ENCODE results near the gene BAG2. TPM values are rescaled to one million over a fixed set of nuclear protein-coding genes. Genes with fewer than 3 reads are reported as not detected.

The BAG2 gene
- total and polyA plus RNA-seq, 8 donors = 2.0 to 48.7 (median 5.6) TPM

GRCh38 chr6:57221191-57221935, 49.2 kb downstream of the BAG2 start:
- 0 to 2% (median 0%) methylated on average over 20 to 38 of the region's 38 CpGs for WGBS, 5 donors
- no peak for TF ChIP-seq POLR2A (IDR thresholded peaks at IDR 0.05)
- peak in 5 of 7 experiments; percentile 32 to 43 (median 39) for TF ChIP-seq CTCF (IDR thresholded peaks at IDR 0.05)
- no peak for TF ChIP-seq EP300 (IDR thresholded peaks at IDR 0.05)
- TF ChIP-seq POLR2AphosphoS5 (IDR thresholded peaks at IDR 0.05) = no peak
- Histone ChIP-seq H3K36me3 (no peaks in the 10 kb centered on the region), H3K9me3 (no peaks in the 10 kb centered on the region), H3K27ac (peak overlapping the region; percentile 78 to 94 (median 89)), H3K4me3 (peak overlapping the region; percentile 88 to 100 (median 92)), H3K4me1 (peaks cover 0 to 26% (median 14%) of the 10 kb centered on the region in 4 donors), H3K27me3 (no peaks in the 10 kb centered on the region)
- intact Hi-C loops (cut with DNase I; ENCODE audit: low total_unique reads) = no loop called here
- peak; percentile 44 to 89 for DNase-seq

GRCh38 chr6:57221936-57222742, 50.0 kb downstream of the BAG2 start, which contains the start of gene RAB23:
Gene RAB23 (minus strand): TSS chr6:57222307. CDS start chr6:57210380, 11,927 bp downstream.
- H3K9me3 ChIP-seq = no peaks in the 10 kb centered on the region
- H3K36me3 ChIP-seq = no peaks in the 10 kb centered on the region
- intact Hi-C loops (cut with DNase I; ENCODE audit: low total_unique reads) = no loop called here
- no peaks in the 10 kb centered on the region for H3K27me3 ChIP-seq
- peak; percentile 84 to 96 for DNase-seq
- peak within 1 kb of the TSS; percentile 88 to 100 (median 92) for H3K4me3 ChIP-seq
- WGBS, 5 donors = 0 to 1% (median 0%) methylated on average over 31 to 69 of the region's 69 CpGs
- peaks cover 0 to 26% (median 11%) of the 10 kb centered on the region in 4 donors for H3K4me1 ChIP-seq
- H3K27ac ChIP-seq = peak within 1 kb of the TSS; percentile 78 to 94 (median 89)
- TF ChIP-seq EP300 (IDR thresholded peaks at IDR 0.05) (no peak), POLR2A (IDR thresholded peaks at IDR 0.05) (peak in 1 of 4 donors; percentile 42), POLR2AphosphoS5 (IDR thresholded peaks at IDR 0.05) (peak; percentile 72 to 87 (median 74)), CTCF (IDR thresholded peaks at IDR 0.05) (peak in 2 of 7 experiments; percentile 4 to 17)

- Histone ChIP-seq H3K27me3 (no peaks in the 10 kb centered on the region), H3K27ac (peak overlapping the region in 4 of 5 donors; percentile 86 to 94 (median 90)), H3K4me1 (peaks cover 0 to 26% (median 11%) of the 10 kb centered on the region in 4 donors), H3K4me3 (peak overlapping the region; percentile 88 to 100 (median 92)), H3K36me3 (no peaks in the 10 kb centered on the region), H3K9me3 (no peaks in the 10 kb centered on the region)
- TF ChIP-seq POLR2A (IDR thresholded peaks at IDR 0.05) (no peak), EP300 (IDR thresholded peaks at IDR 0.05) (no peak), POLR2AphosphoS5 (IDR thresholded peaks at IDR 0.05) (no peak), CTCF (IDR thresholded peaks at IDR 0.05) (no peak)
- DNase-seq = peak in 1 of 2 donors; percentile 34
- intact Hi-C loops (cut with DNase I; ENCODE audit: low total_unique reads) = no loop called here
- WGBS, 5 donors = 14 to 23% (median 19%) methylated on average over 5 of the region's 5 CpGs
Measured at GRCh38 chr6:57222743-57223077, 50.6 kb downstream of the BAG2 start.

- WGBS, 5 donors = 45 to 69% (median 58%) methylated on average over 1 of the region's 1 CpG
- Histone ChIP-seq H3K27ac (no peak overlapping the region), H3K9me3 (no peaks in the 10 kb centered on the region), H3K4me3 (no peak overlapping the region), H3K27me3 (no peaks in the 10 kb centered on the region), H3K4me1 (peaks cover 0 to 17% (median 11%) of the 10 kb centered on the region in 4 donors), H3K36me3 (no peaks in the 10 kb centered on the region)
- no peak for TF ChIP-seq POLR2A (IDR thresholded peaks at IDR 0.05)
- no peak for TF ChIP-seq EP300 (IDR thresholded peaks at IDR 0.05)
- TF ChIP-seq POLR2AphosphoS5 (IDR thresholded peaks at IDR 0.05) = no peak
- TF ChIP-seq CTCF (IDR thresholded peaks at IDR 0.05) = no peak
- no peak for DNase-seq
- intact Hi-C loops (cut with DNase I; ENCODE audit: low total_unique reads) = no loop called here
Measured at GRCh38 chr6:57224769-57225515, 52.8 kb downstream of the BAG2 start.
